AG09319 (cell line): ENCODE results near the gene SBF2.

Experiments used
- DNase-seq: peaks from one replicate; pipeline ENCODE4 v3.0.0-alpha.2; 2010; ENCODE audit warnings: low read depth; ENCODE audit errors: extremely low read depth
- TF ChIP-seq, protein P1 (sequence below): IDR thresholded peaks from 2 replicates; pipeline ENCODE4 v1.5.1; 2011; ENCODE audit warnings: low read depth, mild to moderate bottlenecking, inconsistent platforms, low read length, moderate library complexity

The SBF2 gene

DNA sequence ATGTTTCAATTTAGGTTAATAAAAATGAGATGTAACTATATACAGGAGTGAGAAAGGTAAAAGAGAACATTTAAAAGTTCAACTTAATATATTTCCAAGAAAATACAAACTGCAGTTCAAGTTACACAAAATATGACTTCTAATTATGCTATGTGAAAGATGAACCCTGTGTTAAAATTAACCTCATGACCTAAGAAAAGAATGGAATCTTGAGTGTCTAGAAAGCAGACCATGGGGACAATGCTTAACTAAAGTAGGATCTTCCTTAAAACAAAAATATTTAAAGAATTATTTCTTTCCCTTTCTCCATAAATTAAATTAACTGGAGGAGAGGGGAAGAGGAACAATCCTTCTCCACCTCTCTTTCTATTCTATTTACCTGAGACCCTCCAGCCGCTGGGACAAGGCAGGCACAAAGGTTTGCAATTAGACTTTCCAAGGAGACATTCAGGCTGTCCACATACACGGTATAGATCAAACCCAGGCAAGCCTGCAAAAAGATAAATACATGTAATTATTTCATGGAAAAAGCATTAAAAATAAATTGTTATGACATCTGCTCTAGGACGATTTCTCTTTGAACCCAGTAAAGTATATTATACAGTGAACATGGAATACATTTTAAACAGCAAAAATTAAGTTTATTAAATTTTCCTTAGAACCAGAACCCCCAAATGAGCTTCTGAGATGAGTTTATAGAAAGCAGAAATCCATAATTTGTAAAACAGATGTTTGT lies 264.5 kb downstream of the SBF2 start:
- no peak for DNase-seq
- TF ChIP-seq, protein P1, sequence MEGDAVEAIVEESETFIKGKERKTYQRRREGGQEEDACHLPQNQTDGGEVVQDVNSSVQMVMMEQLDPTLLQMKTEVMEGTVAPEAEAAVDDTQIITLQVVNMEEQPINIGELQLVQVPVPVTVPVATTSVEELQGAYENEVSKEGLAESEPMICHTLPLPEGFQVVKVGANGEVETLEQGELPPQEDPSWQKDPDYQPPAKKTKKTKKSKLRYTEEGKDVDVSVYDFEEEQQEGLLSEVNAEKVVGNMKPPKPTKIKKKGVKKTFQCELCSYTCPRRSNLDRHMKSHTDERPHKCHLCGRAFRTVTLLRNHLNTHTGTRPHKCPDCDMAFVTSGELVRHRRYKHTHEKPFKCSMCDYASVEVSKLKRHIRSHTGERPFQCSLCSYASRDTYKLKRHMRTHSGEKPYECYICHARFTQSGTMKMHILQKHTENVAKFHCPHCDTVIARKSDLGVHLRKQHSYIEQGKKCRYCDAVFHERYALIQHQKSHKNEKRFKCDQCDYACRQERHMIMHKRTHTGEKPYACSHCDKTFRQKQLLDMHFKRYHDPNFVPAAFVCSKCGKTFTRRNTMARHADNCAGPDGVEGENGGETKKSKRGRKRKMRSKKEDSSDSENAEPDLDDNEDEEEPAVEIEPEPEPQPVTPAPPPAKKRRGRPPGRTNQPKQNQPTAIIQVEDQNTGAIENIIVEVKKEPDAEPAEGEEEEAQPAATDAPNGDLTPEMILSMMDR = no peak

DNA sequence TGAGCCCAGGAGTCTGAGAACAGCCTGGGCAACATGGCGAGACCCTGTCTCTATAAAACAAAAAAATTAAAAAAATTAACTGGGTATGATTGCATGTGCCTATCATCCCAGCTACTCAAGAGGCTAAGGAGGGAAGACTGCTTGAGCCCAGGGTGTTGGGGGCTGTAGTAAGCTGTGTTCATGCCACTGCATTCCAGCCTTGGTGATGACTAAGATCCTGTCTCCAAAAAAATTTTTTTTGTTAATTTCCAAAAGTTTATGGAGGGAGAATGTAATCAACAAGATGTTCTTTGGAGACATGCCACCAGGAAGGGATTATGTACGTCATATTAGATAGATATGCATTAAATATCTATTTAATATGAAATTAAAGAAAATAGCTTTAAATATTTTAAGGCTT lies 267.5 kb downstream of the SBF2 start:
- peak; percentile 5 for DNase-seq
- TF ChIP-seq, protein P1 = no peak

DNA sequence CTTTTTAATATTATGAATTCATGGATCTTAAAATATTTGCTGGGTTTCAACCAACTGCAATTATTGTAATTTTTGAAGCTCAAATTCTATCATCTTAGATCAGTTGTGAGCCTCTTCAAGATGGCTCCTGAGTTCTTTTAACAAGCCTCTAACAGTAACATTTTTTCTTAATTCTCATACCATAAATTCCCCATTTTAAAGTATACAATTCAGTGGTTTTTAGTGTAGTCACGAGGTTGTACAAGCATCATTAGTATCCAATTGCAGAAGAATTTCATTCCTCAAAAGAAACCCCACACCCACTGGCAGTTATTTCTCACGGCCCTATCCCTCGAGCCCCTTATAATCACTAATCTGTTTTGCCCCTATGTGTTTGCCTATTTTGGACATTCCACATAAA lies 270.8 kb downstream of the SBF2 start:
- TF ChIP-seq, protein P1 = no peak

DNA sequence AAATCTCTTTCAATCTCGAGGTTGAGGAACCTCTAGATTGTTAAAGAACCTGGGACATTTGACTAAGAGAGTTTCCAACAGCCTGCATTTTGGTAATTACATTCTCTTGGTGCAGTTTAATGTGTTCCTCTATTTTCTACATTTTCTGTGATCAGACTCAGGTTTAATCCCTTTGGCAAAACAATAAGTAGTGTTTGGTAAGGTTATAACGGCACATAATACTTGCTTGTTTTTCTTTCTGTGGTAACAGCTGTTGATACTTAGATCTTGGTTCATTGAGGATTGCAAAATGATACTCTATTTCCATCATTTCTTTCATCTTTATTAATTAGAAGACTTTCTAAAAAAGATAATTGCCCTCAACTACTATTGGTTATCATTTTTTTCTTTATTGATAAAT lies 271.3 kb downstream of the SBF2 start:
- peak; percentile 14 for DNase-seq
- TF ChIP-seq, protein P1 = no peak

More for the DNA sequence above, 270.8 kb downstream of the SBF2 start:
- DNase-seq = no peak

DNA sequence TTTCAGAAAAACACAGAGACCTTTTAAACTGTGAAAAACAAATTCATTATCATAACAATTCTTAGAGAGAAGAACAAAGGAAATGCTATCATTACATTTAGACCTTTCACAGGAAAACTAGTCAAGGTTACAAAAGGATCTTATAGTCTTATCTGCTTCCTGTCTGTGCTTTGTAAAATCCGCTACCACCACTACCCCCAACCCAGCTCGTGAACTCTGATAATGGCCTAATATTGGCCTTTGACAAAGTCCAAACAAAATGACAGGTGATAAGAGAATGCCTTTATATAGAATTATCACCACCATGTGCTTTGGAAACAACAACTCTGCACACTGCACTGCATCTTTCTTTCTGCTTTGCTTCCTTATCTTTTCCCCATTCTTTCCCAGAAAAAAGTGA lies 272.5 kb downstream of the SBF2 start:
- TF ChIP-seq, protein P1 = no peak
- DNase-seq = no peak

DNA sequence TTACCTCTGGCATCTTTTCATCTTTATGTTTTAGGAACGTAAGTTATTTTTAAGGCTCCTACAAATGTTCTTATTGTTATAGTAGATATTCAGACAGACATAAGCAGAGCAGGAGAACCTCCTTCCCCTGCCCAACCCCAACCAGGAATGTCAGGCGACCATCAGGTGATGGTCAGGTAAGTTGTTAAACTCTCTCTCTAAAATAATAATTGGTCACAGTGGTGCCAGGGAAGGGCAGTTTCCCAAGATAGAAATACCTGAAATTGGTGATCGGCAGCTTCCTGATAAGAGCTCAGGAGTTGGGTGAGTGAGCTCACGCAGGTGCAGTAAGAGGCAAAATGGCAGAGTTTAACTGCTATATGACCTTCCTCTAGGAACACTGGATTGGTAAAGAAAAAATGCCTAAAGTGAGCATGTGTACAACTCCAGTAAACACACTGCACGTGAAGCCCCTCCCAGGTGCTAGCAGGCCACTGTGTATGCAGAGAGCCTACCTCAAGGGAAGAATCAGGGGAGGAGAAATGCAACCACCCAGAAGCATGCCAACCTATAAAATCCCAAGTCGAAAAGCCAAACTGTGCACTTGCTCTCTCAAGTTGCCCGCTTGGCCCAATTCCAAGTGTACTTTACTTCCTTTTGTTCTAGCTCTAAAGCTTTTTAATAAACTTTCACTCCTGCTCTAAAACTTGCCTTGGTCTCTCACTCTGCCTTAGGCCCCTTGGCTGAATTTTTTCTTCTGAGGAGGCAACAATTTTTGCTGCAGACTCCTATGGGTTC lies 273.9 kb downstream of the SBF2 start:
- TF ChIP-seq, protein P1 = no peak
- no peak for DNase-seq

DNA sequence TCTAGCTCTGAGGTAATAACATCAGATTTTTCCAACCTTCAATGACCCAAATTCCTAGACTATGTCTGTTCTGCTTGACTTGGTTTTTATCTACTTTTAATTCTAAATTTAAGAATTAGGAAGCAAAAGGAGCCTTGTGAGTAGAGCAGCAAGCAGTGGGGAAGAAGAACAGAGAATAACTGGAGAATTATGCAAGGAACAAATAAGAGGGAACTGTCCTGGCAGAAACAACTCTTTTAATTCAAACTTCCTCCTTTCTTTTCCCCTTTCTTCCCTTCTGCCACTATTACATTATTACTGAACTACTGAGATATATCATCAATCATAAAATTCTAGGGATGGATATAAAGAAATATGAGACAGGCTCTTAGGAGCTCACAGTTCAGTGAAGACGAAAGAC lies 276.1 kb downstream of the SBF2 start:
- DNase-seq = no peak

More for the DNA sequence above, 276.1 kb downstream of the SBF2 start:
- TF ChIP-seq, protein P1 = no peak
